ENCODE data around the gene SH3TC2. TPM values are rescaled to one million over a fixed set of nuclear protein-coding genes. Genes with fewer than 3 reads are reported as not detected.

The SH3TC2 gene
- polyA plus RNA-seq, 1 donor (not counting 4 experiments of a cell fraction or from before 2014, with no cell fraction given), result 19.0 TPM

DNA sequence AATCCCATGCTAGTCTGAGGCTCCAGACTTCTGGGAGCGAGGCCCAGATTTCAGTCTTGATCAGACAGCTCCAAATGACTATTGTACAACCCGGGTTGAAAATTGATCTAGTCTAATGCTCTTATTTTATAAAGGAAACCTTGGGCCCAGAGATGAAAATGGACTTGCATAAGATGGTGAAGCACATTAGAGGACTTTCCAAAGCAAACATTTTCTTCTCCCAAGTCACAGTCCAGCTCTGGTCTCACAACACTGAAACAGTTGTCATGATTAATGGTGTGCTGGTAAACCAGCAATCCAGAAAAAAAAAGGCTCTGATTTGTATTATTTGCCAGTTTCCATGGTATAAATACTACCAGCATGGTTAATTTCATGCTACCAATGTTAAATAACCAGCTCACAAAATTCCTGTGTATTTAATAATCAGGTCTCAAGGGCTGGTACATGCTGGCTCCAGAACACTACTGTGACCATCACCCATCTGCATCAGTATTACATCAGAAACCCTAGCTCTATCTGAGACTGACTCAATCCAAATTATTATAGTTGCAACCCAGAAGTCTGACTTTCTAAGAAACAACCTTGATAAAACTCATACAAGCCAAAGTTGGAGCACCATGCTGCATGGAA is 45.9 kb upstream of the SH3TC2 start:
- no peaks in the 10 kb centered on the region for H3K27me3 ChIP-seq (ENCODE audit: control insufficient read depth, extremely low read depth, insufficient read depth, low read length)
- FAIRE-seq, result no peak
- dilution Hi-C loops (cut with MboI; ENCODE audit: extremely low pct_ligation_motif_present, low sequenced_read_pairs), result no loop called here
- peaks cover 5% of the 10 kb centered on the region for H3K4me1 ChIP-seq (ENCODE audit: control insufficient read depth, extremely low read depth, insufficient read depth, low read length)
- no peak overlapping the region for H3K27ac ChIP-seq (ENCODE audit: control insufficient read depth, insufficient read depth, low read length)
- H3K9me1 ChIP-seq (ENCODE audit: control insufficient read depth, extremely low read depth, insufficient read depth, low read length), result no peaks in the 10 kb centered on the region
- H3K79me2 ChIP-seq (ENCODE audit: control insufficient read depth, insufficient read depth, low read length), result no peaks in the 10 kb centered on the region
- no peak for TF ChIP-seq EZH2 (IDR thresholded peaks at IDR 0.05; ENCODE audit: low read length)
- TF ChIP-seq, protein P1, sequence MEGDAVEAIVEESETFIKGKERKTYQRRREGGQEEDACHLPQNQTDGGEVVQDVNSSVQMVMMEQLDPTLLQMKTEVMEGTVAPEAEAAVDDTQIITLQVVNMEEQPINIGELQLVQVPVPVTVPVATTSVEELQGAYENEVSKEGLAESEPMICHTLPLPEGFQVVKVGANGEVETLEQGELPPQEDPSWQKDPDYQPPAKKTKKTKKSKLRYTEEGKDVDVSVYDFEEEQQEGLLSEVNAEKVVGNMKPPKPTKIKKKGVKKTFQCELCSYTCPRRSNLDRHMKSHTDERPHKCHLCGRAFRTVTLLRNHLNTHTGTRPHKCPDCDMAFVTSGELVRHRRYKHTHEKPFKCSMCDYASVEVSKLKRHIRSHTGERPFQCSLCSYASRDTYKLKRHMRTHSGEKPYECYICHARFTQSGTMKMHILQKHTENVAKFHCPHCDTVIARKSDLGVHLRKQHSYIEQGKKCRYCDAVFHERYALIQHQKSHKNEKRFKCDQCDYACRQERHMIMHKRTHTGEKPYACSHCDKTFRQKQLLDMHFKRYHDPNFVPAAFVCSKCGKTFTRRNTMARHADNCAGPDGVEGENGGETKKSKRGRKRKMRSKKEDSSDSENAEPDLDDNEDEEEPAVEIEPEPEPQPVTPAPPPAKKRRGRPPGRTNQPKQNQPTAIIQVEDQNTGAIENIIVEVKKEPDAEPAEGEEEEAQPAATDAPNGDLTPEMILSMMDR (optimal IDR thresholded peaks at IDR 0.05 in 1 of 3, IDR thresholded peaks at IDR 0.05 in 1 of 3, conservative IDR thresholded peaks at IDR 0.05 in 1 of 3; ENCODE audit: extremely low read depth in 1 of 3, insufficient read depth in 2 of 3, low read length in 3 of 3), result no peak
- H3K36me3 ChIP-seq (ENCODE audit: control insufficient read depth in 2 of 2, extremely low read depth in 1 of 2, insufficient read depth in 2 of 2, low read length in 2 of 2), result no peaks in the 10 kb centered on the region
- H4K20me1 ChIP-seq (ENCODE audit: control insufficient read depth, extremely low read depth, insufficient read depth, low read length), result no peaks in the 10 kb centered on the region
- no peak for DNase-seq (ENCODE audit: low read depth, low spot score)
- no peak overlapping the region for H3K4me3 ChIP-seq (ENCODE audit: control insufficient read depth in 2 of 3, extremely low read depth in 1 of 3, insufficient read depth in 2 of 3, low read depth in 1 of 3, low read length in 3 of 3)
- H3K9ac ChIP-seq (ENCODE audit: control insufficient read depth, extremely low read depth, insufficient read depth, low read length), result no peak overlapping the region
- H3K4me2 ChIP-seq (ENCODE audit: control insufficient read depth, extremely low read depth, insufficient read depth, low read depth, low read length), result no peak overlapping the region
- no peak overlapping the region for H2AFZ ChIP-seq (ENCODE audit: control insufficient read depth, low read length)
- no peaks in the 10 kb centered on the region for H3K9me3 ChIP-seq (ENCODE audit: control insufficient read depth, low read depth, low read length)

DNA sequence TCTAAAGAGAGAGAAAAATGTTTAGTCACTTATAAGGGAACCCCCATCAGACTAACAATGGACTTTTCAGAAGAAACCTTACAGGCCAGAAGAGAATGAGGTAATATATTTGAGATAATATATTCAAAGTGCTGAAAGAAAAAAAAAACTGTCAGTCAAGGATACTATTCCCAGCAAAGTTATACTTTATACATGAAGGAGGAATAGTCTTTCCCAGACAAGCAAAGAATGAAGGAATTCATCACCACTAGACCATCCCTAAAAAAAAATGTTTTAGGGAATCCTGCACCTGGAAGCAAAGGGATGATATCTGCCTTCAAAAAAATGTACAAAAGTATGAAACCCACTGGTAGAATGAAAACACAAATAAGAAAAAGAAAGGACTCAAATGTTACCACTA is 37.5 kb upstream of the SH3TC2 start:
- no peak overlapping the region for H3K27ac ChIP-seq (ENCODE audit: control insufficient read depth, insufficient read depth, low read length)
- H3K27me3 ChIP-seq (ENCODE audit: control insufficient read depth, extremely low read depth, insufficient read depth, low read length), result no peaks in the 10 kb centered on the region
- no peaks in the 10 kb centered on the region for H3K36me3 ChIP-seq (ENCODE audit: control insufficient read depth in 2 of 2, extremely low read depth in 1 of 2, insufficient read depth in 2 of 2, low read length in 2 of 2)
- H3K4me3 ChIP-seq (ENCODE audit: control insufficient read depth in 2 of 3, extremely low read depth in 1 of 3, insufficient read depth in 2 of 3, low read depth in 1 of 3, low read length in 3 of 3), result no peak overlapping the region
- H3K4me1 ChIP-seq (ENCODE audit: control insufficient read depth, extremely low read depth, insufficient read depth, low read length), result no peaks in the 10 kb centered on the region
- TF ChIP-seq EZH2 (IDR thresholded peaks at IDR 0.05; ENCODE audit: low read length), result no peak
- TF ChIP-seq, protein P1 (optimal IDR thresholded peaks at IDR 0.05 in 1 of 3, IDR thresholded peaks at IDR 0.05 in 1 of 3, conservative IDR thresholded peaks at IDR 0.05 in 1 of 3; ENCODE audit: extremely low read depth in 1 of 3, insufficient read depth in 2 of 3, low read length in 3 of 3), result no peak
- no peak overlapping the region for H3K9ac ChIP-seq (ENCODE audit: control insufficient read depth, extremely low read depth, insufficient read depth, low read length)
- DNase-seq (ENCODE audit: low read depth, low spot score), result no peak
- no peaks in the 10 kb centered on the region for H4K20me1 ChIP-seq (ENCODE audit: control insufficient read depth, extremely low read depth, insufficient read depth, low read length)
- dilution Hi-C loops (cut with MboI; ENCODE audit: extremely low pct_ligation_motif_present, low sequenced_read_pairs), result no loop called here
- FAIRE-seq, result no peak
- no peaks in the 10 kb centered on the region for H3K79me2 ChIP-seq (ENCODE audit: control insufficient read depth, insufficient read depth, low read length)
- H3K9me3 ChIP-seq (ENCODE audit: control insufficient read depth, low read depth, low read length), result no peaks in the 10 kb centered on the region
- H3K4me2 ChIP-seq (ENCODE audit: control insufficient read depth, extremely low read depth, insufficient read depth, low read depth, low read length), result no peak overlapping the region
- no peaks in the 10 kb centered on the region for H3K9me1 ChIP-seq (ENCODE audit: control insufficient read depth, extremely low read depth, insufficient read depth, low read length)
- H2AFZ ChIP-seq (ENCODE audit: control insufficient read depth, low read length), result no peak overlapping the region

All from keratinocyte (primary cell).